ENCODE measurements around the gene TMEM185A. TPM values are rescaled to one million over a fixed set of nuclear protein-coding genes. Genes with fewer than 3 reads are reported as not detected.
"Not testable (repeated sequence)": the region's sequence is repeated elsewhere in the genome, so short reads cannot be mapped to it uniquely, and the experiment has no call there.

TMEM185A gene
- total RNA-seq, 1 donor from 2014 or later = 12.6 TPM

- intact Hi-C loops (cut with DNase I); H3K27me3 ChIP-seq; H3K4me1 ChIP-seq; H3K36me3 ChIP-seq; H3K4me3 ChIP-seq; DNase-seq (ENCODE audit: low spot score in 2 of 2); H3K9me3 ChIP-seq; H3K27ac ChIP-seq: not testable (repeated sequence)
Measured at GRCh38 chrX:149585631-149586030, 46.0 kb downstream of the TMEM185A start.

- DNase-seq (ENCODE audit: low spot score in 2 of 2); H3K9me3 ChIP-seq; H3K4me3 ChIP-seq; H3K4me1 ChIP-seq; H3K27ac ChIP-seq; H3K27me3 ChIP-seq; H3K36me3 ChIP-seq; intact Hi-C loops (cut with DNase I): not testable (repeated sequence)
Measured at GRCh38 chrX:149573456-149573855, 58.1 kb downstream of the TMEM185A start.

- no peaks in the 10 kb centered on the region for H3K27me3 ChIP-seq
- H3K9me3 ChIP-seq = no peaks in the 10 kb centered on the region
- no peak overlapping the region for H3K27ac ChIP-seq
- DNase-seq (ENCODE audit: low spot score in 2 of 2) = no peak
- H3K36me3 ChIP-seq = no peaks in the 10 kb centered on the region
- peaks cover 0 to 6% of the 10 kb centered on the region in 2 donors for H3K4me1 ChIP-seq
- H3K4me3 ChIP-seq = no peak overlapping the region
- no peak for TF ChIP-seq CTCF (IDR thresholded peaks at IDR 0.05)
- intact Hi-C loops (cut with DNase I) = no loop called here
Measured at GRCh38 chrX:149572743-149573142, 58.8 kb downstream of the TMEM185A start.

- peaks cover 0 to 6% of the 10 kb centered on the region in 2 donors for H3K4me1 ChIP-seq
- DNase-seq (ENCODE audit: low spot score in 2 of 2) = no peak
- no peak overlapping the region for H3K4me3 ChIP-seq
- H3K27ac ChIP-seq = no peak overlapping the region
- no peaks in the 10 kb centered on the region for H3K9me3 ChIP-seq
- intact Hi-C loops (cut with DNase I) = no loop called here
- no peaks in the 10 kb centered on the region for H3K36me3 ChIP-seq
- TF ChIP-seq CTCF (IDR thresholded peaks at IDR 0.05) = no peak
- no peaks in the 10 kb centered on the region for H3K27me3 ChIP-seq
Measured at GRCh38 chrX:149571770-149572169, 59.8 kb downstream of the TMEM185A start.

GRCh38 chrX:149570668-149571067, 60.9 kb downstream of the TMEM185A start:
- Histone ChIP-seq H3K4me3 (no peak overlapping the region), H3K4me1 (peaks cover 0 to 6% of the 10 kb centered on the region in 2 donors), H3K9me3 (no peaks in the 10 kb centered on the region), H3K27me3 (no peaks in the 10 kb centered on the region), H3K27ac (no peak overlapping the region), H3K36me3 (no peaks in the 10 kb centered on the region)
- no peak for DNase-seq (ENCODE audit: low spot score in 2 of 2)
- intact Hi-C loops (cut with DNase I) = no loop called here
- TF ChIP-seq CTCF (IDR thresholded peaks at IDR 0.05) = no peak

GRCh38 chrX:149569770-149570169, 61.8 kb downstream of the TMEM185A start:
- Histone ChIP-seq H3K4me3 (no peak overlapping the region), H3K27ac (no peak overlapping the region), H3K9me3 (no peaks in the 10 kb centered on the region), H3K36me3 (no peaks in the 10 kb centered on the region), H3K4me1 (peaks cover 0 to 6% of the 10 kb centered on the region in 2 donors), H3K27me3 (no peaks in the 10 kb centered on the region)
- TF ChIP-seq CTCF (IDR thresholded peaks at IDR 0.05) = no peak
- DNase-seq (ENCODE audit: low spot score in 2 of 2) = no peak
- intact Hi-C loops (cut with DNase I) = no loop called here

- H3K4me3 ChIP-seq = no peak overlapping the region
- H3K9me3 ChIP-seq = no peaks in the 10 kb centered on the region
- peaks cover 0 to 6% of the 10 kb centered on the region in 2 donors for H3K4me1 ChIP-seq
- no peak for TF ChIP-seq CTCF (IDR thresholded peaks at IDR 0.05)
- H3K27me3 ChIP-seq = no peaks in the 10 kb centered on the region
- H3K27ac ChIP-seq = peak overlapping the region in 1 of 2 donors; percentile 52
- no peaks in the 10 kb centered on the region for H3K36me3 ChIP-seq
- intact Hi-C loops (cut with DNase I) = no loop called here
- DNase-seq (ENCODE audit: low spot score in 2 of 2) = no peak
Measured at GRCh38 chrX:149568701-149569296, 62.8 kb downstream of the TMEM185A start.

Data from ascending aorta (tissue), 2 donors.